IMR-90 (cell line): ENCODE data around the gene RNF144B. TPM values are rescaled to one million over a fixed set of nuclear protein-coding genes. Genes with fewer than 3 reads are reported as not detected.
"Not testable (repeated sequence)": the region's sequence is repeated elsewhere in the genome, so short reads cannot be mapped to it uniquely, and the experiment has no call there.

Source experiments
- ATAC-seq: fragments of 200-7000 bp; cut with Tn5 transposase; 2 replicates; pipeline ENCODE4 v1.9.1; 2020; ENCODE audit warnings: low read depth, mild to moderate bottlenecking, moderate library complexity
- BruUV-seq: library from RNA; stranded (reverse); fragments of 400-500 nt; replicated peaks from 2 replicates; lab custom pipeline; 2021; lab: Mats Ljungman, UMichigan
- CTCF ChIA-PET: fragments of 300-600 bp; formaldehyde crosslinking; extraction: SDS; loops from one replicate; lab custom pipeline; 2021; ENCODE audit warnings: antibody characterized with exemption; lab: Yijun Ruan, JAX
- POLR2A ChIA-PET: fragments of 300-600 bp; sonication (Branson Sonifier 250); formaldehyde crosslinking; loops from one replicate; lab custom pipeline; 2022; ENCODE audit warnings: antibody characterized with exemption; ENCODE audit not compliant: unreplicated experiment; lab: Charles Lee
- DNase-seq: peaks from one replicate; pipeline ENCODE4 v3.0.0; 2013
- H2AFZ ChIP-seq: replicated peaks from 2 replicates; pipeline ENCODE3; 2013; ENCODE audit warnings: low read length, mild to moderate bottlenecking; ENCODE audit not compliant: poor library complexity
- H2AK5ac ChIP-seq: 2 replicates; pipeline ENCODE4 v1.6.1; 2013; ENCODE audit warnings: low read depth, low read length, inconsistent platforms
- H2AK9ac ChIP-seq: replicated peaks from 2 replicates; pipeline ENCODE3; 2013; ENCODE audit warnings: mild to moderate bottlenecking, low read depth, low read length, moderate library complexity; ENCODE audit not compliant: poor library complexity
- H2BK120ac ChIP-seq: 2 replicates; pipeline ENCODE4 v1.6.1; 2013; ENCODE audit warnings: low read depth, low read length, inconsistent platforms
- H2BK15ac ChIP-seq: 3 replicates; pipeline ENCODE4 v1.6.1; 2013; ENCODE audit warnings: low read depth, low read length, inconsistent platforms
- H2BK20ac ChIP-seq: 2 replicates; pipeline ENCODE4 v1.6.1; 2013; ENCODE audit warnings: low read depth, mild to moderate bottlenecking, inconsistent platforms, low read length, moderate library complexity
- H2BK5ac ChIP-seq: 2 replicates; pipeline ENCODE4 v1.6.1; 2013; ENCODE audit warnings: mild to moderate bottlenecking, low read depth, low read length, inconsistent platforms; ENCODE audit not compliant: poor library complexity, severe bottlenecking
- H3K14ac ChIP-seq: replicated peaks from 2 replicates; pipeline ENCODE4 v1.6.1; 2013; ENCODE audit warnings: low read depth, low read length, inconsistent platforms
- H3K18ac ChIP-seq: 2 replicates; pipeline ENCODE4 v1.6.1; 2013; ENCODE audit warnings: low read depth, low read length, control low read depth
- H3K23ac ChIP-seq: 2 replicates; pipeline ENCODE4 v1.6.1; 2013; ENCODE audit warnings: low read depth, low read length, inconsistent platforms
- H3K27ac ChIP-seq: 2 replicates; pipeline ENCODE4 v1.5.1; 2013; ENCODE audit warnings: mild to moderate bottlenecking, control low read depth, low read length; ENCODE audit not compliant: insufficient read depth
- H3K27me3 ChIP-seq: 2 replicates; pipeline ENCODE4 v1.6.1; 2013; ENCODE audit warnings: low read length; ENCODE audit not compliant: control insufficient read depth, insufficient read depth
- H3K36me3 ChIP-seq: 2 replicates; pipeline ENCODE4 v1.6.1; 2013; ENCODE audit warnings: low read length, mixed read lengths; ENCODE audit not compliant: control insufficient read depth, insufficient read depth
- H3K4ac ChIP-seq: 2 replicates; pipeline ENCODE4 v1.6.1; 2013; ENCODE audit warnings: low read depth, low read length, inconsistent platforms
- H3K4me1 ChIP-seq: 2 replicates; pipeline ENCODE4 v1.6.1; 2013; ENCODE audit warnings: low read length, mixed read lengths; ENCODE audit not compliant: control insufficient read depth, insufficient read depth
- H3K4me2 ChIP-seq: 2 replicates; pipeline ENCODE4 v1.6.1; 2013; ENCODE audit warnings: low read depth, mild to moderate bottlenecking, control low read depth, low read length, moderate library complexity
- H3K4me3 ChIP-seq: 2 replicates; pipeline ENCODE4 v1.5.1; 2013; ENCODE audit warnings: low read depth, mild to moderate bottlenecking, control low read depth, low read length, moderate library complexity; ENCODE audit not compliant: insufficient read depth
- H3K56ac ChIP-seq: 2 replicates; pipeline ENCODE4 v1.6.1; 2013; ENCODE audit warnings: low read length, inconsistent platforms; ENCODE audit not compliant: insufficient read depth; ENCODE audit errors: extremely low read depth
- H3K79me1 ChIP-seq, 2 experiments: 2 replicates each; pipeline ENCODE4 v1.6.1; 2013; ENCODE audit warnings: low read length in 2 of 2, inconsistent platforms in 1 of 2, low read depth in 1 of 2
- H3K9ac ChIP-seq: 2 replicates; pipeline ENCODE4 v1.6.1; 2013; ENCODE audit warnings: low read depth, low read length, control low read depth
- H3K9me1 ChIP-seq: 2 replicates; pipeline ENCODE4 v1.6.1; 2013; ENCODE audit warnings: low read length, inconsistent platforms; ENCODE audit not compliant: insufficient read depth
- H3K9me3 ChIP-seq: 2 replicates; pipeline ENCODE4 v1.6.1; 2013; ENCODE audit warnings: low read length; ENCODE audit not compliant: control insufficient read depth, insufficient read depth
- H4K20me1 ChIP-seq: 2 replicates; pipeline ENCODE4 v1.6.1; 2013; ENCODE audit warnings: low read length, inconsistent platforms; ENCODE audit not compliant: insufficient read depth
- H4K5ac ChIP-seq: 2 replicates; pipeline ENCODE4 v1.6.1; 2013; ENCODE audit warnings: mild to moderate bottlenecking, low read depth, low read length, control low read depth
- H4K8ac ChIP-seq, 2 experiments: 2 replicates each; pipeline ENCODE4 v1.6.1; 2013; ENCODE audit warnings: low read depth in 2 of 2, low read length in 2 of 2, control low read depth in 1 of 2, inconsistent platforms in 1 of 2
- H4K91ac ChIP-seq: 2 replicates; pipeline ENCODE4 v1.6.1; 2013; ENCODE audit warnings: low read depth, low read length, inconsistent platforms; ENCODE audit not compliant: insufficient read depth
- WGBS, 2 experiments: methylation state at CpG; one replicate each; pipeline versions ENCODE4 v1.1.5 to v1.1.7; 2013; ENCODE audit warnings: missing lambda C conversion rate in 2 of 2; ENCODE audit not compliant: insufficient read length in 1 of 2; ENCODE audit errors: extremely low coverage in 2 of 2; 5-methylcytosine and 5-hydroxymethylcytosine counted together
- dilution Hi-C: fragments of 300-500 bp; cut with HindIII; formaldehyde crosslinking; loops from one replicate; pipeline ENCODE4 v1.14.3; 2018; ENCODE audit warnings: low sequenced_read_pairs; ENCODE audit not compliant: unreplicated experiment
- in situ Hi-C: fragments of 300-500 bp; cut with MboI; formaldehyde crosslinking; loops from 3 replicates; pipeline ENCODE4 v1.14.3; 2019; ENCODE audit warnings: low sequenced_read_pairs, inconsistent platforms, mixed read lengths
- intact Hi-C: fragments of 100-400 bp; cut with micrococcal nuclease; formaldehyde crosslinking; loops from 2 replicates; pipeline ENCODE4 v1.10.0; 2022
- polyA plus RNA-seq, 3 experiments: library from polyadenylated mRNA; depleted of rRNA; stranded (reverse); fragments of >200 nt; gene quantifications; 2 replicates each; pipeline ENCODE4 v1.2.3, GENCODE V29; 2012; ENCODE audit warnings: low replicate concordance in 1 of 3
- total RNA-seq: library from RNA; depleted of rRNA; stranded (reverse); fragments of >200 nt; gene quantifications from 2 replicates; pipeline ENCODE4 v1.2.3, GENCODE V29; 2012

RNF144B gene
- total and polyA plus RNA-seq, 2 of the 4 experiments (the other 2 are of a cell fraction): 0.44 to 2.7 TPM

DNA sequence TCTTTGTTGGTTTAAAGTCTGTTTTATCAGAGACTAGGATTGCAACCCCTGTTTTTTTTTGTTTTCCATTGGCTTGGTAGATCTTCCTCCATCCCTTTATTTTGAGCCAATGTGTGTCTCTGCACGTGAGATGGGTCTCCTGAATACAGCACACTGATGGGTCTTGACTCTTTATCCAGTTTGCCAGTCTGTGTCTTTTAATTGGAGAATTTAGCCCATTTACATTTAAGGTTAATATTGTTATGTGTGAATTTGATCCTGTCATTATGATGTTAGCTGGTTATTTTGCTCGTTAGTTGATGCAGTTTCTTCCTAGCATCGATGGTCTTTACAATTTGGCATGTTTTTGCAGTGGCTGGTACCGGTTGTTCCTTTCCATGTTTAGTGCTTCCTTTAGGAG is 29.6 kb upstream of the RNF144B start:
- H3K27ac ChIP-seq, intact Hi-C loops, H3K14ac ChIP-seq, in situ Hi-C loops, dilution Hi-C loops, H2AK9ac ChIP-seq, ATAC-seq, H2BK120ac ChIP-seq, H2AFZ ChIP-seq, H3K4ac ChIP-seq, H3K4me3 ChIP-seq, CTCF ChIA-PET, H3K79me1 ChIP-seq, H4K91ac ChIP-seq, H3K18ac ChIP-seq, H3K9me1 ChIP-seq, H2BK15ac ChIP-seq, H2AK5ac ChIP-seq, BruUV-seq, H3K4me2 ChIP-seq, H3K27me3 ChIP-seq, H3K23ac ChIP-seq, H2BK20ac ChIP-seq, H3K9me3 ChIP-seq, H4K20me1 ChIP-seq, H4K5ac ChIP-seq, H3K9ac ChIP-seq, H2BK5ac ChIP-seq, DNase-seq, H3K36me3 ChIP-seq, H3K4me1 ChIP-seq, H3K56ac ChIP-seq, H4K8ac ChIP-seq, POLR2A ChIA-PET: not testable (repeated sequence)
- no CpG with 5 or more reads among the region's 4 CpGs for WGBS, 2 experiments
